ENCODE data around the gene NKTR.

Gene NKTR

GRCh38 chr3:42696356-42697288 is 96.1 kb downstream of the NKTR start:
- no peak for DNase-seq (ENCODE audit: low spot score)

- DNase-seq (ENCODE audit: low spot score), result no peak
Measured at GRCh38 chr3:42697289-42698051, 97.0 kb downstream of the NKTR start.
